Measurements from ENCODE around the gene L3MBTL4. TPM values are rescaled to one million over a fixed set of nuclear protein-coding genes. Genes with fewer than 3 reads are reported as not detected.

The L3MBTL4 gene
- polyA plus RNA-seq, 1 donor from 2014 or later, result 0.61 TPM

GRCh38 chr18:5984245-5984644 is 430.5 kb downstream of the L3MBTL4 start:
- H3K4me3 Mint-ChIP-seq, result no peak overlapping the region
- H3K4me1 Mint-ChIP-seq, result peaks cover 0 to 1% (median 0%) of the 10 kb centered on the region in 3 donors
- H3K36me3 Mint-ChIP-seq, result no peaks in the 10 kb centered on the region
- peaks cover 7% of the 10 kb centered on the region for H3K27me3 Mint-ChIP-seq
- H3K27ac Mint-ChIP-seq, result no peak overlapping the region
- no peaks in the 10 kb centered on the region for H3K9me3 Mint-ChIP-seq

DNA sequence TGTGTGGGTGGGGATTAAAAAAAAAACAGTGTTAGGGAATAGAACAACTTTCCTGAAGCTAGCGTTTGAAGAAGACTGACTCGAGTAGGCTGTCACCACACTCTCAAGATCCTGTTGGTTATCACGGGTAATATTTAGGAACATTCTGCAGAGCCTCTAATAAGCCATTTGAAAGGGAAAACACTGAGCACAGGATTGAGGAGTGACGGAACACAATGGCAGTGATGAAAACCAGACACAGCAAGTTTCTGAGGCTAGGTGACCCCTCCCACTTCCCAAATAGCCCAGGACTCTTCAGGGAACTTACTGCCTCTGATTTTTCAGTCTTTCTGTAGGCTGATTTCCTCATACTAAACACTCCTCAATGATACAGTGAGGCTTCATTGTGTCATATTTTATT is 431.2 kb downstream of the L3MBTL4 start:
- Mint-ChIP-seq H3K27ac (no peak overlapping the region), H3K9me3 (no peaks in the 10 kb centered on the region), H3K4me1 (peaks cover 0 to 1% (median 0%) of the 10 kb centered on the region in 3 donors), H3K27me3 (peaks cover 7% of the 10 kb centered on the region), H3K4me3 (no peak overlapping the region), H3K36me3 (no peaks in the 10 kb centered on the region)

GRCh38 chr18:5982332-5982731 is 432.4 kb downstream of the L3MBTL4 start:
- Mint-ChIP-seq H3K9me3 (no peaks in the 10 kb centered on the region), H3K36me3 (no peaks in the 10 kb centered on the region), H3K27me3 (peaks cover 7% of the 10 kb centered on the region), H3K4me1 (no peaks in the 10 kb centered on the region), H3K27ac (no peak overlapping the region), H3K4me3 (peak overlapping the region in 1 of 4 donors; percentile 33)

- Mint-ChIP-seq H3K36me3 (no peaks in the 10 kb centered on the region), H3K27ac (peak overlapping the region in 1 of 3 donors; percentile 64), H3K4me1 (peaks cover 1 to 3% (median 2%) of the 10 kb centered on the region in 3 donors), H3K4me3 (no peak overlapping the region), H3K9me3 (no peaks in the 10 kb centered on the region), H3K27me3 (peaks cover 7% of the 10 kb centered on the region)
Measured at GRCh38 chr18:5980721-5981120, 434.0 kb downstream of the L3MBTL4 start.

GRCh38 chr18:5979971-5980457 is 434.7 kb downstream of the L3MBTL4 start:
- no peak overlapping the region for H3K27ac Mint-ChIP-seq
- H3K27me3 Mint-ChIP-seq, result peaks cover 5% of the 10 kb centered on the region
- H3K36me3 Mint-ChIP-seq, result no peaks in the 10 kb centered on the region

DNA sequence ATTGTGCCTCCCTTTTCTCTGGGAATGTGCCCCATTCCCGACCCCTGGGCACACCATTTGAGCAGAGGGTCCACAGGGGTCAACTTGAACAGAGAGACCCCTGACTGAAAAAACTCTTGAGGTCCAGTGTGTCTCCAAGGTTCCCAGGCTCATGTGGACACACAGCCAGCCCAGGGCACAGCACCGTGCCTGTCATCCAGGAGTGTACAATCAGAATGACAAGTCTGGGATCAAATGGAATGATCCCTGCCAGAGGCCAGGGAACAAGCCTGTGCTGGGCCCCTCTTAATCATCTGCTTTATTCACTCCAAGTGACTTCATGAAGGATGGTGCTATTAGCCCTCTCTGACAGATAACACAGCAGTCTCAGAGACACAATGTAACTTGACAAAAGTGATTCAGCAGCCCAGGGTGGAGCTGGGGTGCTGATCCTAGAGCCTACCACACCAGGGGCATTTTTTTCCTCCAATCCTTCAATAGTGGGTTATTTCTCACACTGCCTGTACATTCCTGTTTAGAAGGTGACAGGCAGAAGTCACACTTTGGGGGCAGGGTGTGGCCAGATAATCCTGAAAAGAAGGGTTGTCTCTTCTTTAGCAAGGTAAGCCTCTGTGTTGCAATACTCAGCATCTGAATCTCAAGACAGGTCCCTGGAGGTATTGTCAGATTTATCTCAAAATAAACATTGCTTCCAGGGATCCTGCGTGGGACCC is 435.4 kb downstream of the L3MBTL4 start:
- peaks cover 4% of the 10 kb centered on the region for H3K27me3 Mint-ChIP-seq
- no peak overlapping the region for H3K4me3 Mint-ChIP-seq
- no peaks in the 10 kb centered on the region for H3K9me3 Mint-ChIP-seq
- H3K36me3 Mint-ChIP-seq, result no peaks in the 10 kb centered on the region
- H3K27ac Mint-ChIP-seq, result no peak overlapping the region
- peaks cover 8 to 10% (median 8%) of the 10 kb centered on the region in 3 donors for H3K4me1 Mint-ChIP-seq

More at GRCh38 chr18:5979971-5980457, 434.7 kb downstream of the L3MBTL4 start:
- Mint-ChIP-seq H3K4me1 (peaks cover 8% of the 10 kb centered on the region in 3 donors), H3K4me3 (peak overlapping the region in 1 of 4 donors; percentile 28), H3K9me3 (no peaks in the 10 kb centered on the region)

- Mint-ChIP-seq H3K4me3 (no peak overlapping the region), H3K36me3 (no peaks in the 10 kb centered on the region), H3K27ac (no peak overlapping the region), H3K4me1 (peaks cover 10 to 18% (median 18%) of the 10 kb centered on the region in 3 donors), H3K27me3 (peaks cover 3% of the 10 kb centered on the region), H3K9me3 (no peaks in the 10 kb centered on the region)
Measured at GRCh38 chr18:5977022-5977421, 437.7 kb downstream of the L3MBTL4 start.

GRCh38 chr18:5975111-5976002 is 439.4 kb downstream of the L3MBTL4 start:
- H3K27me3 Mint-ChIP-seq, result peaks cover 5% of the 10 kb centered on the region
- H3K36me3 Mint-ChIP-seq, result no peaks in the 10 kb centered on the region
- peaks cover 10 to 19% (median 18%) of the 10 kb centered on the region in 3 donors for H3K4me1 Mint-ChIP-seq
- no peaks in the 10 kb centered on the region for H3K9me3 Mint-ChIP-seq
- H3K27ac Mint-ChIP-seq, result no peak overlapping the region
- H3K4me3 Mint-ChIP-seq, result peak overlapping the region in 2 of 4 donors; percentile 49 to 61

DNA sequence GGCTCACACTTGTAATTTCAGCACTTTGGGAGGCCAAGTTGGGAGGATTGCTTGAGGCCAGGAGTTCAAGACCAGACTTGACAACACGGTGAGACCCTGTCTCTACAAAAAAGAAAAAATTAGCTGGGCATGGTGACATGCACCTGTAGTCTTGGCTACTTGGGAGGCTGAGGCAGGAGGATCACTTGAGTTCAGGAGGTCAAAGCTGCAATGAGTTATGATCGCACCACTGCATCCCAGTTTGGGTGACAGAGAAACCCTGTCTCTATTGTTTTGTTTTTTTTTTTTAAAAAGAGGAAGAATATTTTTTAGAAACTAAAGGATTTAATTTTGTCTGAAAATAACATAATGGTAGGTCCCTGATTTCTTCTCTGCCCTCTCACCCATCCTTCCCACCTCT is 440.0 kb downstream of the L3MBTL4 start:
- Mint-ChIP-seq H3K27ac (no peak overlapping the region), H3K4me3 (peak overlapping the region in 2 of 4 donors; percentile 44 to 61), H3K27me3 (peaks cover 5% of the 10 kb centered on the region), H3K4me1 (peaks cover 10 to 19% (median 18%) of the 10 kb centered on the region in 3 donors), H3K9me3 (no peaks in the 10 kb centered on the region), H3K36me3 (no peaks in the 10 kb centered on the region)

DNA sequence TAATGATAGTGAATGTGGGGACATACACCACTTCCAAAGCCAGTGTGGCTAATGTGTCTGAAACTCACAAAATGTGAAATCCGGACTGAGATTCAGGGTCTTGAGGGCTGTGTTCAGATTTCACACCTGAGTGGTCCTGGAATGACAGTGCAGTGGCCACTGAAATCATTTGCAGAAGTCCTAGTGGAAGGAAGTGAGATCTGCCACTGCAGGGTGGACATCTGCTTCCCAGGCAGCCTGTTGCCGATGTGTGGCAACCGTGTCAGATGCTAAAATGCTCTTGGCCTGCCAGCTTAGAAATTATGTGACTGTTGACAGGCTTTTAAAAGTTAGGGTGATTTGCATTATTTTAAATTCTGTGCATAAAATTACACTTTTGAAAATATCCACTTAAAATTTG is 441.6 kb downstream of the L3MBTL4 start:
- Mint-ChIP-seq H3K9me3 (no peaks in the 10 kb centered on the region), H3K36me3 (no peaks in the 10 kb centered on the region), H3K4me1 (peaks cover 10 to 19% (median 18%) of the 10 kb centered on the region in 3 donors), H3K4me3 (peak overlapping the region in 1 of 4 donors; percentile 67), H3K27ac (no peak overlapping the region), H3K27me3 (peaks cover 5% of the 10 kb centered on the region)

- Mint-ChIP-seq H3K27me3 (peaks cover 5% of the 10 kb centered on the region), H3K4me3 (no peak overlapping the region), H3K9me3 (no peaks in the 10 kb centered on the region), H3K36me3 (no peaks in the 10 kb centered on the region), H3K27ac (no peak overlapping the region), H3K4me1 (peaks cover 10 to 19% (median 18%) of the 10 kb centered on the region in 3 donors)
Measured at GRCh38 chr18:5972298-5972697, 442.4 kb downstream of the L3MBTL4 start.

- Mint-ChIP-seq H3K27me3 (peaks cover 5% of the 10 kb centered on the region), H3K4me1 (peaks cover 2 to 11% (median 9%) of the 10 kb centered on the region in 3 donors), H3K27ac (no peak overlapping the region), H3K4me3 (no peak overlapping the region), H3K36me3 (no peaks in the 10 kb centered on the region), H3K9me3 (no peaks in the 10 kb centered on the region)
Measured at GRCh38 chr18:5969989-5970403, 444.7 kb downstream of the L3MBTL4 start.

GRCh38 chr18:5969355-5969988 is 445.2 kb downstream of the L3MBTL4 start:
- H3K36me3 Mint-ChIP-seq, result no peaks in the 10 kb centered on the region
- no peak overlapping the region for H3K27ac Mint-ChIP-seq
- H3K4me3 Mint-ChIP-seq, result peak overlapping the region in 1 of 4 donors; percentile 25

GRCh38 chr18:5967666-5968065 is 447.0 kb downstream of the L3MBTL4 start:
- H3K9me3 Mint-ChIP-seq, result no peaks in the 10 kb centered on the region
- H3K36me3 Mint-ChIP-seq, result no peaks in the 10 kb centered on the region
- no peak overlapping the region for H3K27ac Mint-ChIP-seq
- H3K4me3 Mint-ChIP-seq, result no peak overlapping the region
- peaks cover 3% of the 10 kb centered on the region for H3K27me3 Mint-ChIP-seq
- peaks cover 2 to 7% (median 6%) of the 10 kb centered on the region in 3 donors for H3K4me1 Mint-ChIP-seq

More at GRCh38 chr18:5969355-5969988, 445.2 kb downstream of the L3MBTL4 start:
- Mint-ChIP-seq H3K4me1 (peaks cover 2 to 11% (median 8%) of the 10 kb centered on the region in 3 donors), H3K9me3 (no peaks in the 10 kb centered on the region), H3K27me3 (peaks cover 3% of the 10 kb centered on the region)

All from IgD-negative memory B cell (primary cell).